ENCODE data around the gene SERPINE2. TPM values are rescaled to one million over a fixed set of nuclear protein-coding genes. Genes with fewer than 3 reads are reported as not detected.

The SERPINE2 gene
- total and polyA plus RNA-seq, 2 donors (not counting 3 experiments of a cell fraction or from before 2014, with no cell fraction given): 4.0 to 8.8 TPM

GRCh38 chr2:224023188-224023587 lies 15.9 kb downstream of the SERPINE2 start:
- Histone ChIP-seq H3K4me3 (replicated peaks in 1 of 3; ENCODE audit: insufficient read depth in 1 of 3, low read depth in 1 of 3, low read length in 3 of 3) (no peak overlapping the region), H4K20me1 (replicated peaks; ENCODE audit: control insufficient read depth, extremely low read depth, insufficient read depth, low read length) (no peaks in the 10 kb centered on the region), H3K9me1 (replicated peaks; ENCODE audit: control insufficient read depth, extremely low read depth, insufficient read depth, low read length) (no peaks in the 10 kb centered on the region), H3K79me2 (ENCODE audit: control insufficient read depth, insufficient read depth, low read length) (no peaks in the 10 kb centered on the region), H3K27ac (ENCODE audit: insufficient read depth, low read depth, low read length) (no peak overlapping the region), H3K36me3 (ENCODE audit: control insufficient read depth in 2 of 2, extremely low read depth in 1 of 2, insufficient read depth in 2 of 2, low read length in 2 of 2) (no peaks in the 10 kb centered on the region), H3K9ac (replicated peaks; ENCODE audit: extremely low read depth, insufficient read depth, low read length) (no peak overlapping the region), H3K9me3 (replicated peaks; ENCODE audit: control insufficient read depth, insufficient read depth, low read length) (no peaks in the 10 kb centered on the region), H2AFZ (ENCODE audit: low read depth, low read length) (no peak overlapping the region), H3K27me3 (ENCODE audit: control insufficient read depth in 2 of 2, insufficient read depth in 2 of 2, low read length in 2 of 2) (no peaks in the 10 kb centered on the region), H3K4me2 (ENCODE audit: insufficient read depth, low read length) (no peak overlapping the region), H3K4me1 (ENCODE audit: control insufficient read depth, extremely low read depth, insufficient read depth, low read length) (no peaks in the 10 kb centered on the region)
- intact Hi-C loops (cut with micrococcal nuclease): no loop called here
- dilution Hi-C loops (cut with MboI; ENCODE audit: extremely low pct_ligation_motif_present, low sequenced_read_pairs): loop anchor here (25.0 kb wide), 1 partner anchor 264 kb away; no protein-coding TSS in a partner anchor
- ChIA-PET POLR2A (no interaction called here), CTCF (no interaction called here)
- TF ChIP-seq, protein P1, sequence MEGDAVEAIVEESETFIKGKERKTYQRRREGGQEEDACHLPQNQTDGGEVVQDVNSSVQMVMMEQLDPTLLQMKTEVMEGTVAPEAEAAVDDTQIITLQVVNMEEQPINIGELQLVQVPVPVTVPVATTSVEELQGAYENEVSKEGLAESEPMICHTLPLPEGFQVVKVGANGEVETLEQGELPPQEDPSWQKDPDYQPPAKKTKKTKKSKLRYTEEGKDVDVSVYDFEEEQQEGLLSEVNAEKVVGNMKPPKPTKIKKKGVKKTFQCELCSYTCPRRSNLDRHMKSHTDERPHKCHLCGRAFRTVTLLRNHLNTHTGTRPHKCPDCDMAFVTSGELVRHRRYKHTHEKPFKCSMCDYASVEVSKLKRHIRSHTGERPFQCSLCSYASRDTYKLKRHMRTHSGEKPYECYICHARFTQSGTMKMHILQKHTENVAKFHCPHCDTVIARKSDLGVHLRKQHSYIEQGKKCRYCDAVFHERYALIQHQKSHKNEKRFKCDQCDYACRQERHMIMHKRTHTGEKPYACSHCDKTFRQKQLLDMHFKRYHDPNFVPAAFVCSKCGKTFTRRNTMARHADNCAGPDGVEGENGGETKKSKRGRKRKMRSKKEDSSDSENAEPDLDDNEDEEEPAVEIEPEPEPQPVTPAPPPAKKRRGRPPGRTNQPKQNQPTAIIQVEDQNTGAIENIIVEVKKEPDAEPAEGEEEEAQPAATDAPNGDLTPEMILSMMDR (IDR thresholded peaks at IDR 0.05; ENCODE audit: extremely low read depth in 1 of 2, insufficient read depth in 1 of 2, low read depth in 1 of 2, low read length in 2 of 2): no peak
- no peak for TF ChIP-seq MYC (IDR thresholded peaks at IDR 0.05; ENCODE audit: low read depth, low read length)
- TF ChIP-seq GATA2 (IDR thresholded peaks at IDR 0.05; ENCODE audit: insufficient read depth, insufficient read length, low read depth, low read length): no peak
- TF ChIP-seq POLR2AphosphoS5 (IDR thresholded peaks at IDR 0.05; ENCODE audit: insufficient read depth, low read depth, low read length): no peak
- TF ChIP-seq POLR2A (IDR thresholded peaks at IDR 0.05; ENCODE audit: low read depth, low read length): no peak
- TF ChIP-seq EZH2 (IDR thresholded peaks at IDR 0.05; ENCODE audit: borderline replicate concordance, low read depth, low read length, severe bottlenecking): no peak
- no peak for TF ChIP-seq FOS (IDR thresholded peaks at IDR 0.05; ENCODE audit: borderline replicate concordance, insufficient read depth, low read length)
- TF ChIP-seq JUN (IDR thresholded peaks at IDR 0.05; ENCODE audit: borderline replicate concordance, insufficient read depth, insufficient read length, low read depth): no peak
- TF ChIP-seq, protein P2, sequence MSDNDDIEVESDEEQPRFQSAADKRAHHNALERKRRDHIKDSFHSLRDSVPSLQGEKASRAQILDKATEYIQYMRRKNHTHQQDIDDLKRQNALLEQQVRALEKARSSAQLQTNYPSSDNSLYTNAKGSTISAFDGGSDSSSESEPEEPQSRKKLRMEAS (IDR thresholded peaks at IDR 0.05; ENCODE audit: insufficient read depth, insufficient read length): no peak
- no peak for DNase-seq (ENCODE audit: low read depth, low spot score)
- BruUV-seq (replicated peaks): no TSS peak
- FAIRE-seq: no peak

Measured in endothelial cell of umbilical vein (primary cell).